H9 (cell line): ENCODE data around the gene IL21R. TPM values are rescaled to one million over a fixed set of nuclear protein-coding genes. Genes with fewer than 3 reads are reported as not detected.

ENCODE experiments used
- DNase-seq: peaks from one replicate; pipeline ENCODE4 v3.0.0-alpha.2; 2017
- H2AFZ ChIP-seq: one replicate; pipeline ENCODE4 v1.6.1; 2013; ENCODE audit warnings: mild to moderate bottlenecking, low read length, control low read depth, moderate library complexity
- H2AK5ac ChIP-seq: 2 replicates; pipeline ENCODE4 v1.6.1; 2013; ENCODE audit warnings: low read length, control low read depth, mixed read lengths; ENCODE audit not compliant: insufficient read length
- H2BK120ac ChIP-seq: one replicate; pipeline ENCODE4 v1.6.1; 2013; ENCODE audit warnings: low read depth, mild to moderate bottlenecking, low read length, control low read depth, inconsistent platforms; ENCODE audit not compliant: poor library complexity, severe bottlenecking
- H2BK12ac ChIP-seq: 2 replicates; pipeline ENCODE4 v1.6.1; 2013; ENCODE audit warnings: low read length, control low read depth, mixed read lengths, low read depth; ENCODE audit not compliant: insufficient read length
- H2BK15ac ChIP-seq: 2 replicates; pipeline ENCODE4 v1.6.1; 2013; ENCODE audit warnings: low read depth, low read length, control low read depth
- H2BK20ac ChIP-seq: one replicate; pipeline ENCODE4 v1.6.1; 2013; ENCODE audit warnings: low read depth, mild to moderate bottlenecking, low read length, control low read depth, inconsistent platforms; ENCODE audit not compliant: poor library complexity, severe bottlenecking
- H2BK5ac ChIP-seq: 2 replicates; pipeline ENCODE4 v1.6.1; 2013; ENCODE audit warnings: low read length, control low read depth, mixed read lengths; ENCODE audit not compliant: insufficient read length
- H3K14ac ChIP-seq: 2 replicates; pipeline ENCODE4 v1.6.1; 2013; ENCODE audit warnings: low read length, control low read depth; ENCODE audit not compliant: insufficient read depth
- H3K18ac ChIP-seq: 2 replicates; pipeline ENCODE4 v1.6.1; 2013; ENCODE audit warnings: low read depth, mild to moderate bottlenecking, mixed read lengths, low read length, control low read depth; ENCODE audit not compliant: insufficient read length
- H3K23ac ChIP-seq: 2 replicates; pipeline ENCODE4 v1.6.1; 2013; ENCODE audit warnings: low read length, control low read depth, mixed read lengths, low read depth; ENCODE audit not compliant: insufficient read length
- H3K23me2 ChIP-seq: 2 replicates; pipeline ENCODE4 v1.6.1; 2013; ENCODE audit warnings: low read depth, mild to moderate bottlenecking, mixed read lengths, low read length, control low read depth; ENCODE audit not compliant: insufficient read length, poor library complexity, severe bottlenecking
- H3K27ac ChIP-seq: 2 replicates; pipeline ENCODE4 v1.5.1; 2013; ENCODE audit warnings: low read length, control low read depth, mixed read lengths, low read depth; ENCODE audit not compliant: insufficient read length
- H3K27me3 ChIP-seq: 2 replicates; pipeline ENCODE4 v1.6.1; 2013; ENCODE audit warnings: low read length, control low read depth, inconsistent platforms; ENCODE audit not compliant: insufficient read depth
- H3K4ac ChIP-seq: 2 replicates; pipeline ENCODE4 v1.6.1; 2013; ENCODE audit warnings: low read depth, mild to moderate bottlenecking, control low read depth, inconsistent platforms, low read length, moderate library complexity
- H3K4me1 ChIP-seq: 2 replicates; pipeline ENCODE4 v1.6.1; 2013; ENCODE audit warnings: low read length, control low read depth, inconsistent platforms; ENCODE audit not compliant: insufficient read depth
- H3K4me2 ChIP-seq: 2 replicates; pipeline ENCODE4 v1.6.1; 2013; ENCODE audit warnings: low read length, control low read depth, mixed read lengths; ENCODE audit not compliant: insufficient read length, insufficient read depth
- H3K56ac ChIP-seq: 2 replicates; pipeline ENCODE4 v1.6.1; 2013; ENCODE audit warnings: low read depth, mild to moderate bottlenecking, mixed read lengths, low read length, control low read depth; ENCODE audit not compliant: insufficient read length
- H3K79me1 ChIP-seq: 2 replicates; pipeline ENCODE4 v1.6.1; 2013; ENCODE audit warnings: low read depth, mild to moderate bottlenecking, moderate library complexity, low read length, control low read depth, inconsistent platforms; ENCODE audit not compliant: insufficient read depth, poor library complexity, severe bottlenecking
- H3K79me2 ChIP-seq: 2 replicates; pipeline ENCODE4 v1.6.1; 2013; ENCODE audit warnings: low read length, control low read depth, inconsistent platforms; ENCODE audit not compliant: insufficient read depth
- H3K9ac ChIP-seq: 2 replicates; pipeline ENCODE4 v1.6.1; 2013; ENCODE audit warnings: low read length, control low read depth, mixed read lengths; ENCODE audit not compliant: insufficient read length; ENCODE audit errors: extremely low read depth
- H3K9me3 ChIP-seq: one replicate; pipeline ENCODE4 v1.6.1; 2013; ENCODE audit warnings: low read depth, low read length, inconsistent platforms; ENCODE audit not compliant: control insufficient read depth
- H3T11ph ChIP-seq: one replicate; pipeline ENCODE4 v1.6.1; 2013; ENCODE audit warnings: mild to moderate bottlenecking, low read length, control low read depth, inconsistent platforms
- H4K20me1 ChIP-seq: one replicate; pipeline ENCODE4 v1.6.1; 2013; ENCODE audit not compliant: control insufficient read depth, insufficient read length, insufficient read depth
- H4K5ac ChIP-seq: 2 replicates; pipeline ENCODE4 v1.6.1; 2013; ENCODE audit warnings: low read depth, mild to moderate bottlenecking, mixed read lengths, low read length, control low read depth; ENCODE audit not compliant: insufficient read length
- H4K8ac ChIP-seq: replicated peaks from 2 replicates; pipeline ENCODE4 v1.6.1; 2013; ENCODE audit warnings: low read length, control low read depth, mixed read lengths, low read depth; ENCODE audit not compliant: insufficient read length
- H4K91ac ChIP-seq: 2 replicates; pipeline ENCODE4 v1.6.1; 2013; ENCODE audit warnings: low read depth, mild to moderate bottlenecking, moderate library complexity, mixed read lengths, low read length, control low read depth; ENCODE audit not compliant: insufficient read length
- H3K27ac Mint-ChIP-seq, 3 experiments: 2 replicates in 2 of 3; 3 replicates in 1 of 3; pipeline ENCODE4 v1.8.0; 2020 to 2021; ENCODE audit warnings: mixed read lengths in 3 of 3, mild to moderate bottlenecking in 1 of 3, moderate library complexity in 1 of 3
- H3K27me3 Mint-ChIP-seq: 2 replicates; pipeline ENCODE4 v1.8.0; 2021; ENCODE audit warnings: low read depth, mild to moderate bottlenecking, moderate library complexity, mixed read lengths
- H3K36me3 Mint-ChIP-seq, 3 experiments: 2 replicates in 2 of 3; 3 replicates in 1 of 3; pipeline ENCODE4 v1.8.0; 2020 to 2021; ENCODE audit warnings: low read depth in 3 of 3, mixed read lengths in 3 of 3; ENCODE audit not compliant: insufficient read depth in 1 of 3
- H3K4me1 Mint-ChIP-seq, 2 experiments: 2 replicates each; pipeline ENCODE4 v1.8.0; 2020; ENCODE audit warnings: mixed read lengths in 2 of 2
- H3K4me3 Mint-ChIP-seq, 2 experiments: 2 replicates in 1 of 2; 3 replicates in 1 of 2; pipeline ENCODE4 v1.8.0; 2020 to 2021; ENCODE audit warnings: mild to moderate bottlenecking in 2 of 2, mixed read lengths in 2 of 2, moderate library complexity in 1 of 2
- H3K9me3 Mint-ChIP-seq, 2 experiments: 2 replicates in 1 of 2; 3 replicates in 1 of 2; pipeline ENCODE4 v1.8.0; 2020; ENCODE audit warnings: mild to moderate bottlenecking in 2 of 2, mixed read lengths in 2 of 2, moderate library complexity in 1 of 2
- CTCF ChIP-seq: fragments of 200-600 bp; sonication (generic); conservative IDR thresholded peaks from 3 replicates; pipeline ENCODE4 v1.8.0; 2021; ENCODE audit warnings: antibody characterized with exemption, mild to moderate bottlenecking
- WGBS: extraction: QIAGEN DNeasy Blood & Tissue Kit; methylation state at CpG from one replicate; pipeline ENCODE4 v1.1.7; 2013; ENCODE audit warnings: missing lambda C conversion rate, low lambda C conversion rate, mixed read lengths; ENCODE audit not compliant: insufficient read length; ENCODE audit errors: extremely low coverage; 5-methylcytosine and 5-hydroxymethylcytosine counted together
- total RNA-seq: library from RNA; stranded (reverse); gene quantifications from 2 replicates; pipeline ENCODE4 v1.2.1, GENCODE V29; 2021

The IL21R gene
- total RNA-seq, 1 experiment from 2014 or later: 0.07 TPM

GRCh38 chr16:27414788-27415431, 12.9 kb downstream of the IL21R start:
- H3K79me1 ChIP-seq: no peaks in the 10 kb centered on the region
- H3K14ac ChIP-seq: no peak overlapping the region
- Mint-ChIP-seq H3K4me3 (no peak overlapping the region), H3K36me3 (peaks cover 0 to 11% (median 2%) of the 10 kb centered on the region in 3 experiments; a peak in 5 of 7 replicates), H3K27me3 (no peaks in the 10 kb centered on the region), H3K9me3 (peaks cover 8 to 20% of the 10 kb centered on the region in 2 experiments), H3K4me1 (peaks cover 7% of the 10 kb centered on the region in 2 experiments), H3K27ac (no peak overlapping the region)
- H2BK20ac ChIP-seq: no peak overlapping the region
- no peak overlapping the region for H3K27ac ChIP-seq
- H3K23ac ChIP-seq: no peak overlapping the region
- H4K5ac ChIP-seq: no peak overlapping the region
- H2BK5ac ChIP-seq: no peak overlapping the region
- no peaks in the 10 kb centered on the region for H4K20me1 ChIP-seq
- no CpG with 5 or more reads among the region's 6 CpGs for WGBS
- H3K18ac ChIP-seq: no peak overlapping the region
- H3K4me2 ChIP-seq: no peak overlapping the region
- H3K56ac ChIP-seq: no peak overlapping the region
- TF ChIP-seq CTCF: no peak
- no peak for DNase-seq
- H3K9ac ChIP-seq: no peak overlapping the region
- no peaks in the 10 kb centered on the region for H3K27me3 ChIP-seq
- no peak overlapping the region for H2AK5ac ChIP-seq
- H4K91ac ChIP-seq: no peak overlapping the region
- no peak overlapping the region for H2BK12ac ChIP-seq
- no peaks in the 10 kb centered on the region for H3K4me1 ChIP-seq
- no peaks in the 10 kb centered on the region for H3K9me3 ChIP-seq
- H3K79me2 ChIP-seq: no peaks in the 10 kb centered on the region
- no peaks in the 10 kb centered on the region for H3K23me2 ChIP-seq
- H2AFZ ChIP-seq: no peak overlapping the region
- no peak overlapping the region for H4K8ac ChIP-seq
- no peak overlapping the region for H3T11ph ChIP-seq
- no peak overlapping the region for H3K4ac ChIP-seq
- no peak overlapping the region for H2BK120ac ChIP-seq
- no peak overlapping the region for H2BK15ac ChIP-seq
